GM04503 (cell line): ENCODE results near the gene MAGI2.

Experiments
- DNase-seq: peaks from one replicate; pipeline ENCODE4 v3.0.0-alpha.2; 2012; ENCODE audit warnings: low read depth

MAGI2 gene

GRCh38 chr7:78412216-78412858, 1041.1 kb downstream of the MAGI2 start:
- no peak for DNase-seq

- DNase-seq: no peak
Observed at GRCh38 chr7:78407031-78407430, 1046.4 kb downstream of the MAGI2 start.

- DNase-seq: no peak
Observed at GRCh38 chr7:78406531-78406930, 1046.9 kb downstream of the MAGI2 start.

GRCh38 chr7:78402096-78402495, 1051.4 kb downstream of the MAGI2 start:
- DNase-seq: no peak

- no peak for DNase-seq
Observed at GRCh38 chr7:78400038-78400437, 1053.4 kb downstream of the MAGI2 start.

GRCh38 chr7:78399033-78399769, 1054.3 kb downstream of the MAGI2 start:
- no peak for DNase-seq

- DNase-seq: no peak
Observed at GRCh38 chr7:78398576-78398975, 1054.9 kb downstream of the MAGI2 start.

GRCh38 chr7:78398081-78398480, 1055.4 kb downstream of the MAGI2 start:
- no peak for DNase-seq

GRCh38 chr7:78396210-78396609, 1057.3 kb downstream of the MAGI2 start:
- DNase-seq: no peak

GRCh38 chr7:78395298-78396036, 1058.0 kb downstream of the MAGI2 start:
- DNase-seq: no peak

GRCh38 chr7:78389022-78389421, 1064.4 kb downstream of the MAGI2 start:
- no peak for DNase-seq

GRCh38 chr7:78386520-78386919, 1066.9 kb downstream of the MAGI2 start:
- no peak for DNase-seq

- DNase-seq: no peak
Observed at GRCh38 chr7:78383096-78383880, 1070.2 kb downstream of the MAGI2 start.

- DNase-seq: peak; percentile 22
Observed at GRCh38 chr7:78379148-78379547, 1074.3 kb downstream of the MAGI2 start.

GRCh38 chr7:78377532-78377931, 1075.9 kb downstream of the MAGI2 start:
- no peak for DNase-seq

- DNase-seq: no peak
Observed at GRCh38 chr7:78370936-78371335, 1082.5 kb downstream of the MAGI2 start.

- no peak for DNase-seq
Observed at GRCh38 chr7:78368771-78369170, 1084.7 kb downstream of the MAGI2 start.

- DNase-seq: no peak
Observed at GRCh38 chr7:78367280-78367773, 1086.1 kb downstream of the MAGI2 start.

- DNase-seq: no peak
Observed at GRCh38 chr7:78363866-78364265, 1089.6 kb downstream of the MAGI2 start.

- DNase-seq: no peak
Observed at GRCh38 chr7:78359836-78360235, 1093.6 kb downstream of the MAGI2 start.

GRCh38 chr7:78357709-78358108, 1095.8 kb downstream of the MAGI2 start:
- DNase-seq: no peak

- DNase-seq: no peak
Observed at GRCh38 chr7:78355834-78356233, 1097.6 kb downstream of the MAGI2 start.
